Measurements from ENCODE around the gene RBM25.

- TF ChIP-seq POLR2A (IDR thresholded peaks at IDR 0.05) (no peak), EP300 (IDR thresholded peaks at IDR 0.05) (no peak), POLR2AphosphoS5 (IDR thresholded peaks at IDR 0.05) (no peak)
- TF ChIP-seq, protein P1, sequence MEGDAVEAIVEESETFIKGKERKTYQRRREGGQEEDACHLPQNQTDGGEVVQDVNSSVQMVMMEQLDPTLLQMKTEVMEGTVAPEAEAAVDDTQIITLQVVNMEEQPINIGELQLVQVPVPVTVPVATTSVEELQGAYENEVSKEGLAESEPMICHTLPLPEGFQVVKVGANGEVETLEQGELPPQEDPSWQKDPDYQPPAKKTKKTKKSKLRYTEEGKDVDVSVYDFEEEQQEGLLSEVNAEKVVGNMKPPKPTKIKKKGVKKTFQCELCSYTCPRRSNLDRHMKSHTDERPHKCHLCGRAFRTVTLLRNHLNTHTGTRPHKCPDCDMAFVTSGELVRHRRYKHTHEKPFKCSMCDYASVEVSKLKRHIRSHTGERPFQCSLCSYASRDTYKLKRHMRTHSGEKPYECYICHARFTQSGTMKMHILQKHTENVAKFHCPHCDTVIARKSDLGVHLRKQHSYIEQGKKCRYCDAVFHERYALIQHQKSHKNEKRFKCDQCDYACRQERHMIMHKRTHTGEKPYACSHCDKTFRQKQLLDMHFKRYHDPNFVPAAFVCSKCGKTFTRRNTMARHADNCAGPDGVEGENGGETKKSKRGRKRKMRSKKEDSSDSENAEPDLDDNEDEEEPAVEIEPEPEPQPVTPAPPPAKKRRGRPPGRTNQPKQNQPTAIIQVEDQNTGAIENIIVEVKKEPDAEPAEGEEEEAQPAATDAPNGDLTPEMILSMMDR (IDR thresholded peaks at IDR 0.05), result no peak
Observed at GRCh38 chr14:73153272-73153671, 94.9 kb downstream of the RBM25 start.

Data from suprapubic skin (tissue), 4 donors.